Bone marrow (tissue), 2 donors: Measurements from ENCODE around the gene PAX3.

Source experiments
- DNase-seq, 2 donors: peaks; one replicate each; lab custom pipeline; 2025; lab: John Stamatoyannopoulos, UW

Gene PAX3

GRCh38 chr2:222298311-222299150 is at the start of gene PAX3:
TSS of gene PAX3 (minus strand) at chr2:222298998. CDS start at chr2:222298615, 383 bp downstream.
- no peak for DNase-seq

- no peak for DNase-seq
These were observed 42.5 kb upstream of the PAX3 start for GRCh38 chr2:222341331-222341730.

GRCh38 chr2:222338374-222338773 is 39.6 kb upstream of the PAX3 start:
- no peak for DNase-seq

GRCh38 chr2:222336931-222337330 is 38.1 kb upstream of the PAX3 start:
- DNase-seq = no peak

GRCh38 chr2:222336442-222336841 is 37.6 kb upstream of the PAX3 start:
- DNase-seq = no peak

GRCh38 chr2:222334914-222335313 is 36.1 kb upstream of the PAX3 start:
- no peak for DNase-seq

GRCh38 chr2:222333397-222333796 is 34.6 kb upstream of the PAX3 start:
- no peak for DNase-seq

- no peak for DNase-seq
These were observed 33.3 kb upstream of the PAX3 start for GRCh38 chr2:222332116-222332515.

GRCh38 chr2:222330910-222331309 is 32.1 kb upstream of the PAX3 start:
- DNase-seq = no peak

- no peak for DNase-seq
These were observed 23.4 kb upstream of the PAX3 start for GRCh38 chr2:222322236-222322635.

GRCh38 chr2:222320436-222321395 is 21.9 kb upstream of the PAX3 start:
- DNase-seq = no peak

GRCh38 chr2:222319586-222320435 is 21.0 kb upstream of the PAX3 start:
- DNase-seq = no peak

GRCh38 chr2:222318712-222319585 is 20.2 kb upstream of the PAX3 start:
- DNase-seq = peak in 1 of 2 donors; percentile 39

- peak in 1 of 2 donors; percentile 41 for DNase-seq
These were observed 19.4 kb upstream of the PAX3 start for GRCh38 chr2:222318026-222318711.

- DNase-seq = no peak
These were observed 16.8 kb upstream of the PAX3 start for GRCh38 chr2:222315443-222316121.

GRCh38 chr2:222313816-222314215 is 15.0 kb upstream of the PAX3 start:
- no peak for DNase-seq

GRCh38 chr2:222311978-222312738 is 13.4 kb upstream of the PAX3 start:
- no peak for DNase-seq

GRCh38 chr2:222311319-222311977 is 12.7 kb upstream of the PAX3 start:
- no peak for DNase-seq
